ENCODE results near the gene FOXO3. TPM values are rescaled to one million over a fixed set of nuclear protein-coding genes. Genes with fewer than 3 reads are reported as not detected.
"Not testable (repeated sequence)": the region's sequence is repeated elsewhere in the genome, so short reads cannot be mapped to it uniquely, and the experiment has no call there.

The FOXO3 gene
- total RNA-seq, 1 donor from 2014 or later: 60.3 TPM

- peaks cover 83% of the 10 kb centered on the region for H3K4me1 Mint-ChIP-seq (ENCODE audit: unreplicated experiment)
- H3K4me3 Mint-ChIP-seq (ENCODE audit: unreplicated experiment): peak overlapping the region; percentile 76
- TF ChIP-seq CTCF (IDR thresholded peaks at IDR 0.05): no peak
- H3K27ac Mint-ChIP-seq (ENCODE audit: unreplicated experiment): peak overlapping the region; percentile 98
- H3K36me3 Mint-ChIP-seq (ENCODE audit: unreplicated experiment): peaks cover 3% of the 10 kb centered on the region
- H3K27me3 Mint-ChIP-seq (ENCODE audit: unreplicated experiment): no peaks in the 10 kb centered on the region
- H3K9me3 Mint-ChIP-seq (ENCODE audit: unreplicated experiment): no peaks in the 10 kb centered on the region
- no peak for DNase-seq (ENCODE audit: extremely low spot score, unreplicated experiment)
Measured at GRCh38 chr6:108655806-108656651, 95.3 kb downstream of the FOXO3 start.

DNA sequence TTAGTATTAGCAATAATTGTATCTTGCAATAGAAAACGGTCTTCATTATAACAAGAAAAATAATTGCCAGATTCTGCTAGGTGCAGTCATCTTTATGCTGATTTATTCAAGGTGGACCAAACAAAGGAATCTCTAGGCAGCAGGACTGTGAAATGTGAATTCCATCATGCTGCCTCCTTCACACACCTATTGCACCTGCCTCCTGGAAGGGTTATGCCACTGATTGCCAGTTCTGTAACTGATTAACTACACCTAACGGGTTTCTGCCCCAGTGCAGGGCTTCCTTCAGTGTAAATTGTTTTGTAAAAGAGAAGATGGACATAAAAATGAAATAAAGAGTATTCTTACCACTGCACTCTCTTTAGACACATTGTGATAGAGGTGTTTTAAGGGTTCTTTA is 96.1 kb downstream of the FOXO3 start:
- H3K36me3 Mint-ChIP-seq (ENCODE audit: unreplicated experiment): peaks cover 3% of the 10 kb centered on the region
- H3K27me3 Mint-ChIP-seq (ENCODE audit: unreplicated experiment): no peaks in the 10 kb centered on the region
- no peaks in the 10 kb centered on the region for H3K9me3 Mint-ChIP-seq (ENCODE audit: unreplicated experiment)
- H3K27ac Mint-ChIP-seq (ENCODE audit: unreplicated experiment): peak overlapping the region; percentile 98
- no peak for TF ChIP-seq CTCF (IDR thresholded peaks at IDR 0.05)
- H3K4me3 Mint-ChIP-seq (ENCODE audit: unreplicated experiment): peak overlapping the region; percentile 76
- DNase-seq (ENCODE audit: extremely low spot score, unreplicated experiment): no peak
- peaks cover 82% of the 10 kb centered on the region for H3K4me1 Mint-ChIP-seq (ENCODE audit: unreplicated experiment)

DNA sequence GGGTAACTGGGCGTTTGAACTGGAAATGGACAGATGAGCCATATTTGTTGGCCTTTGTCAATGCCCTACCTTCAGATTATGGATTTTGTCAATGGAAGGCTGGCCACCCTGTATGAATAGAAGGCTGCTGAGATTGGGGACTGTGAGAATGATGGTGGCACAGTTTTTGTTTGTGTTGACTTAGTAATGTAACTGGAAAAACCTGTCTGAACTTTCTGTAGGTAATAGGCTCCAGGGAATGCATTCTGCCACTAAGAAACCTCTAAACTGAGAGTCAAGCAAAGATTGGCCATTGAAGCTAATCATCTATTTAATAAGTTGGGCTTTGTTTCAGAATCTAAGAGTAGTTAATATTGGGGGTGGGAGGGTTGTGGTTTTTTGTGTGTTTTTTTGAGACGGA is 97.5 kb downstream of the FOXO3 start:
- peak overlapping the region; percentile 76 for H3K4me3 Mint-ChIP-seq (ENCODE audit: unreplicated experiment)
- TF ChIP-seq CTCF (IDR thresholded peaks at IDR 0.05): no peak
- no peaks in the 10 kb centered on the region for H3K9me3 Mint-ChIP-seq (ENCODE audit: unreplicated experiment)
- peaks cover 77% of the 10 kb centered on the region for H3K4me1 Mint-ChIP-seq (ENCODE audit: unreplicated experiment)
- no peaks in the 10 kb centered on the region for H3K27me3 Mint-ChIP-seq (ENCODE audit: unreplicated experiment)
- DNase-seq (ENCODE audit: extremely low spot score, unreplicated experiment): no peak
- peak overlapping the region; percentile 98 for H3K27ac Mint-ChIP-seq (ENCODE audit: unreplicated experiment)
- peaks cover 3% of the 10 kb centered on the region for H3K36me3 Mint-ChIP-seq (ENCODE audit: unreplicated experiment)

GRCh38 chr6:108658785-108659184 is 98.1 kb downstream of the FOXO3 start:
- H3K27ac Mint-ChIP-seq (ENCODE audit: unreplicated experiment): peak overlapping the region; percentile 98
- H3K4me1 Mint-ChIP-seq (ENCODE audit: unreplicated experiment): peaks cover 71% of the 10 kb centered on the region
- not testable (repeated sequence) for DNase-seq (ENCODE audit: extremely low spot score, unreplicated experiment); H3K27me3 Mint-ChIP-seq (ENCODE audit: unreplicated experiment); H3K9me3 Mint-ChIP-seq (ENCODE audit: unreplicated experiment); H3K4me3 Mint-ChIP-seq (ENCODE audit: unreplicated experiment); H3K36me3 Mint-ChIP-seq (ENCODE audit: unreplicated experiment)

- no peak for DNase-seq (ENCODE audit: extremely low spot score, unreplicated experiment)
- TF ChIP-seq CTCF (IDR thresholded peaks at IDR 0.05): no peak
- Mint-ChIP-seq H3K9me3 (ENCODE audit: unreplicated experiment) (no peaks in the 10 kb centered on the region), H3K4me1 (ENCODE audit: unreplicated experiment) (peaks cover 57% of the 10 kb centered on the region), H3K27me3 (ENCODE audit: unreplicated experiment) (no peaks in the 10 kb centered on the region), H3K27ac (ENCODE audit: unreplicated experiment) (no peak overlapping the region), H3K36me3 (ENCODE audit: unreplicated experiment) (peaks cover 12% of the 10 kb centered on the region), H3K4me3 (ENCODE audit: unreplicated experiment) (no peak overlapping the region)
Measured at GRCh38 chr6:108660251-108660650, 99.5 kb downstream of the FOXO3 start.

Data from osteocyte (in vitro differentiated cells).